ENCODE results near the gene OR2T1. TPM values are rescaled to one million over a fixed set of nuclear protein-coding genes. Genes with fewer than 3 reads are reported as not detected.

OR2T1 gene
- polyA plus RNA-seq (2011; rRNA removed) (not detected in 2 replicates), polyA plus RNA-seq (2017; fragmentation: RNase III; extraction: RNeasy Plus Mini Kit Qiagen cat#74134 plus additional on column Dnase treatment) (not detected in 3 replicates), polyA minus RNA-seq (2011; rRNA and poly(A)+ RNA removed) (not detected in 2 replicates)
- not detected in 2 replicates for polyA plus RNA-seq (2012; cell fraction: cytosol; rRNA removed)
- not detected in 2 replicates for polyA plus RNA-seq (2012; cell fraction: nucleus; rRNA removed)

- POLR2A ChIA-PET: no interaction called here
- 3% methylated on average over 3 of the region's 3 CpGs for WGBS (ENCODE audit: missing lambda C conversion rate)
- CTCF ChIA-PET: no interaction called here
Observed at GRCh38 chr1:248402748-248403147, at the start of gene OR2T1. TSS of gene OR2T1 (plus strand) at chr1:248403048. CDS start at chr1:248406148, 3,100 bp downstream.

GRCh38 chr1:248359415-248359814 is 43.4 kb upstream of the OR2T1 start:
- POLR2A ChIA-PET: no interaction called here
- TF ChIP-seq E2F6 (IDR thresholded peaks at IDR 0.05; ENCODE audit: borderline replicate concordance, low read depth) (no peak), ZC3H11A (IDR thresholded peaks at IDR 0.05) (no peak)
- TF ChIP-seq, protein P1, sequence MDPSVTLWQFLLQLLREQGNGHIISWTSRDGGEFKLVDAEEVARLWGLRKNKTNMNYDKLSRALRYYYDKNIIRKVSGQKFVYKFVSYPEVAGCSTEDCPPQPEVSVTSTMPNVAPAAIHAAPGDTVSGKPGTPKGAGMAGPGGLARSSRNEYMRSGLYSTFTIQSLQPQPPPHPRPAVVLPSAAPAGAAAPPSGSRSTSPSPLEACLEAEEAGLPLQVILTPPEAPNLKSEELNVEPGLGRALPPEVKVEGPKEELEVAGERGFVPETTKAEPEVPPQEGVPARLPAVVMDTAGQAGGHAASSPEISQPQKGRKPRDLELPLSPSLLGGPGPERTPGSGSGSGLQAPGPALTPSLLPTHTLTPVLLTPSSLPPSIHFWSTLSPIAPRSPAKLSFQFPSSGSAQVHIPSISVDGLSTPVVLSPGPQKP (IDR thresholded peaks at IDR 0.05; ENCODE audit: low read depth, low read length): no peak
- TF ChIP-seq, protein P2, sequence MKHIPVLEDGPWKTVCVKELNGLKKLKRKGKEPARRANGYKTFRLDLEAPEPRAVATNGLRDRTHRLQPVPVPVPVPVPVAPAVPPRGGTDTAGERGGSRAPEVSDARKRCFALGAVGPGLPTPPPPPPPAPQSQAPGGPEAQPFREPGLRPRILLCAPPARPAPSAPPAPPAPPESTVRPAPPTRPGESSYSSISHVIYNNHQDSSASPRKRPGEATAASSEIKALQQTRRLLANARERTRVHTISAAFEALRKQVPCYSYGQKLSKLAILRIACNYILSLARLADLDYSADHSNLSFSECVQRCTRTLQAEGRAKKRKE (CRISPR knock-in tag; IDR thresholded peaks at IDR 0.05; ENCODE audit: low read depth): no peak

More at GRCh38 chr1:248402748-248403147, at the start of gene OR2T1:
- Histone ChIP-seq H3K4me1 (no peaks in the 10 kb centered on the region), H3K27ac (no peak within 1 kb of the TSS), H3K4me3 (no peak within 1 kb of the TSS), H3K9me3 (peaks cover 8% of the 10 kb centered on the region; the same call in 1 of the 3 replicates), H3K4me2 (no peak within 1 kb of the TSS)
- no peak for ATAC-seq
- no peak for DNase-seq (ENCODE audit: low read depth in 1 of 2, low spot score in 1 of 2)
- FAIRE-seq: no peak
- no peak for TF ChIP-seq MAZ (IDR thresholded peaks at IDR 0.05; ENCODE audit: borderline replicate concordance, low read depth, low read length)

GRCh38 chr1:248361121-248361715 is 41.6 kb upstream of the OR2T1 start, which contains the start of gene OR2T4:
TSS of gene OR2T4 (plus strand) at chr1:248361665. CDS start at chr1:248361665, 0 bp downstream.
- H3K4me3 ChIP-seq: no peak within 1 kb of the TSS
- no peak within 1 kb of the TSS for H3K27ac ChIP-seq
- H3K4me1 ChIP-seq: no peaks in the 10 kb centered on the region
- ChIA-PET POLR2A (no interaction called here), CTCF (no interaction called here)
- H3K4me2 ChIP-seq: no peak within 1 kb of the TSS
- no peaks in the 10 kb centered on the region for H3K9me3 ChIP-seq
- no peak for FAIRE-seq
- 0% methylated on average over 3 of the region's 3 CpGs for WGBS (ENCODE audit: missing lambda C conversion rate)
- no peak for DNase-seq (ENCODE audit: low read depth in 1 of 2, low spot score in 1 of 2)
- no peak for TF ChIP-seq MAZ (IDR thresholded peaks at IDR 0.05; ENCODE audit: borderline replicate concordance, low read depth, low read length)
- TF ChIP-seq EHF (CRISPR knock-in tag; IDR thresholded peaks at IDR 0.05): no peak
- TF ChIP-seq FOSB (CRISPR knock-in tag; IDR thresholded peaks at IDR 0.05): no peak
- no peak for TF ChIP-seq ZSCAN20 (CRISPR knock-in tag; IDR thresholded peaks at IDR 0.05)
- TF ChIP-seq, protein P3, sequence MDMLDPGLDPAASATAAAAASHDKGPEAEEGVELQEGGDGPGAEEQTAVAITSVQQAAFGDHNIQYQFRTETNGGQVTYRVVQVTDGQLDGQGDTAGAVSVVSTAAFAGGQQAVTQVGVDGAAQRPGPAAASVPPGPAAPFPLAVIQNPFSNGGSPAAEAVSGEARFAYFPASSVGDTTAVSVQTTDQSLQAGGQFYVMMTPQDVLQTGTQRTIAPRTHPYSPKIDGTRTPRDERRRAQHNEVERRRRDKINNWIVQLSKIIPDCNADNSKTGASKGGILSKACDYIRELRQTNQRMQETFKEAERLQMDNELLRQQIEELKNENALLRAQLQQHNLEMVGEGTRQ (IDR thresholded peaks at IDR 0.05): no peak
- TF ChIP-seq HDAC2 (IDR thresholded peaks at IDR 0.05): no peak
- no peak for TF ChIP-seq TP53 (CRISPR knock-in tag; IDR thresholded peaks at IDR 0.05)
- no peak for TF ChIP-seq MYC (IDR thresholded peaks at IDR 0.05; ENCODE audit: borderline replicate concordance, low read length)
- TF ChIP-seq ZFP36 (IDR thresholded peaks at IDR 0.05; ENCODE audit: borderline replicate concordance, partially characterized antibody): no peak
- no peak for TF ChIP-seq HEYL (CRISPR knock-in tag; IDR thresholded peaks at IDR 0.05)
- no peak for TF ChIP-seq RARB (CRISPR knock-in tag; IDR thresholded peaks at IDR 0.05)
- no peak for TF ChIP-seq E2F6 (IDR thresholded peaks at IDR 0.05; ENCODE audit: borderline replicate concordance, low read depth)
- no peak for TF ChIP-seq BHLHE40 (IDR thresholded peaks at IDR 0.05; ENCODE audit: low read depth, low read length)
- TF ChIP-seq CBX2 (IDR thresholded peaks at IDR 0.05; ENCODE audit: borderline replicate concordance, low read depth): no peak
- no peak for ATAC-seq

More at GRCh38 chr1:248359415-248359814, 43.4 kb upstream of the OR2T1 start:
- no peak overlapping the region for H3K27ac ChIP-seq
- CTCF ChIA-PET: no interaction called here
- 3% methylated on average over 3 of the region's 3 CpGs for WGBS (ENCODE audit: missing lambda C conversion rate)
- DNase-seq (ENCODE audit: low read depth in 1 of 2, low spot score in 1 of 2): no peak
- H3K4me3 ChIP-seq: no peak overlapping the region
- no peak for FAIRE-seq
- no peak for ATAC-seq
- H3K9me3 ChIP-seq: no peaks in the 10 kb centered on the region
- no peaks in the 10 kb centered on the region for H3K4me1 ChIP-seq
- H3K4me2 ChIP-seq: no peak overlapping the region

All from A549 (cell line).